ENCODE data around the gene TIMM50. TPM values are rescaled to one million over a fixed set of nuclear protein-coding genes. Genes with fewer than 3 reads are reported as not detected.

Gene TIMM50
- total RNA-seq, 2 donors from 2014 or later: 30.4 to 50.8 TPM

GRCh38 chr19:39435499-39436349 lies 44.9 kb upstream of the TIMM50 start, which contains the start of gene RPS16:
Gene RPS16, minus strand, starts transcription at chr19:39435949. Its CDS starts 54 bp downstream, at chr19:39435895.
- Histone ChIP-seq H3K4me3 (peak within 1 kb of the TSS; percentile 41 to 98), H3K27me3 (no peaks in the 10 kb centered on the region), H3K27ac (peak within 1 kb of the TSS; percentile 74 to 86 (median 77)), H3K9me3 (no peaks in the 10 kb centered on the region), H3K4me1 (peaks cover 36% of the 10 kb centered on the region), H3K36me3 (replicated peaks in 1 of 2; ENCODE audit: insufficient read depth in 1 of 2, low read depth in 2 of 2) (peaks cover 0 to 13% of the 10 kb centered on the region in 2 donors)
- TF ChIP-seq POLR2A (IDR thresholded peaks at IDR 0.05) (peak; percentile 90 to 98 (median 98)), CTCF (IDR thresholded peaks at IDR 0.05) (peak in 1 of 7 experiments; percentile 38)
- ATAC-seq: peak; percentile 99
- peak; percentile 99 to 100 (median 99) for DNase-seq
- 0 to 1% methylated on average over 32 to 59 of the region's 61 CpGs for WGBS, 2 donors
- intact Hi-C loops (cut with DNase I): no loop called here

GRCh38 chr19:39436350-39436716 lies 44.3 kb upstream of the TIMM50 start:
- intact Hi-C loops (cut with DNase I): no loop called here
- no peaks in the 10 kb centered on the region for H3K9me3 ChIP-seq
- no peak for TF ChIP-seq CTCF (IDR thresholded peaks at IDR 0.05)
- no peak for TF ChIP-seq POLR2A (IDR thresholded peaks at IDR 0.05)
- no peak for DNase-seq
- H3K27me3 ChIP-seq: no peaks in the 10 kb centered on the region
- no peak for ATAC-seq
- peaks cover 0 to 13% of the 10 kb centered on the region in 2 donors for H3K36me3 ChIP-seq (replicated peaks in 1 of 2; ENCODE audit: insufficient read depth in 1 of 2, low read depth in 2 of 2)
- no peak overlapping the region for H3K4me3 ChIP-seq
- peak overlapping the region; percentile 71 to 86 (median 75) for H3K27ac ChIP-seq
- 3 to 15% methylated on average over 2 of the region's 2 CpGs for WGBS, 2 donors
- peaks cover 38% of the 10 kb centered on the region for H3K4me1 ChIP-seq

GRCh38 chr19:39438270-39438934 lies 42.2 kb upstream of the TIMM50 start:
- Histone ChIP-seq H3K4me1 (peaks cover 37% of the 10 kb centered on the region), H3K36me3 (replicated peaks in 1 of 2; ENCODE audit: insufficient read depth in 1 of 2, low read depth in 2 of 2) (peaks cover 0 to 8% of the 10 kb centered on the region in 2 donors), H3K27ac (no peak overlapping the region), H3K27me3 (no peaks in the 10 kb centered on the region), H3K9me3 (no peaks in the 10 kb centered on the region), H3K4me3 (no peak overlapping the region)
- intact Hi-C loops (cut with DNase I): no loop called here
- WGBS, 2 donors: 72 to 73% methylated on average over 9 of the region's 9 CpGs
- TF ChIP-seq POLR2A (IDR thresholded peaks at IDR 0.05) (no peak), CTCF (IDR thresholded peaks at IDR 0.05) (no peak)
- no peak for DNase-seq
- ATAC-seq: no peak

- no peak for ATAC-seq
- 2 to 3% methylated on average over 17 of the region's 17 CpGs for WGBS, 2 donors
- intact Hi-C loops (cut with DNase I): loop anchor here (10.0 kb wide), 1 partner anchor 90 kb away; the partner anchor contains the start of gene EID2B
These were observed 35.9 kb upstream of the TIMM50 start for GRCh38 chr19:39444598-39445195.

More at GRCh38 chr19:39444598-39445195, 35.9 kb upstream of the TIMM50 start:
- Histone ChIP-seq H3K27ac (peak overlapping the region in 3 of 4 donors; percentile 79 to 96 (median 92)), H3K4me1 (peaks cover 46% of the 10 kb centered on the region), H3K27me3 (no peaks in the 10 kb centered on the region), H3K9me3 (no peaks in the 10 kb centered on the region), H3K4me3 (peak overlapping the region; percentile 13 to 93), H3K36me3 (replicated peaks in 1 of 2; ENCODE audit: insufficient read depth in 1 of 2, low read depth in 2 of 2) (no peaks in the 10 kb centered on the region)
- peak in 1 of 4 donors; percentile 21 for DNase-seq
- TF ChIP-seq CTCF (IDR thresholded peaks at IDR 0.05) (no peak), POLR2A (IDR thresholded peaks at IDR 0.05) (no peak)

All from body of pancreas (tissue), 4 donors.